ENCODE measurements around the gene EVI2B. TPM values are rescaled to one million over a fixed set of nuclear protein-coding genes. Genes with fewer than 3 reads are reported as not detected.

EVI2B gene
- total and polyA plus RNA-seq, 2 of the 4 experiments (the other 2 are of a cell fraction), result under 0.01 to 0.17 TPM

DNA sequence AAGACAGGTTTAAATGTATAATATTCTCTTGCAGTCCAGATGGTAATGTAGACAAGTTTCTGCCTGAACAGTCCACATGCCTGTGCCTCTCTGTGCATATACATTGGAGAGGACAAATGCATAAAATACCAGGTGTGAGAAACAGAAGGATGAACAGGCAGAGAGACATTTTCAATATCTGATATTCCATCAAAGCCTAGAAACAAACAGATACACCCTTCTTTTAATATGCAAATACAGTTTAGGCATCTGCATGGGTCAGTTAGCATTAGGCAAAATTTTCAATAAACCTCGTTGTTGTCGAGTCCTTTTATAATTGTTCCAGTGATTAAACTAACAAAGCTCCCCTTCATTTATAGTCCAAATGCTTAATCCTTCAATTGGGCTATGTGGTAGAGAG lies 17.7 kb downstream of the EVI2B start:
- no peak overlapping the region for H2AFZ ChIP-seq (replicated peaks; ENCODE audit: low read length, poor library complexity)
- no peaks in the 10 kb centered on the region; the same call in 1 of the 2 replicates for H4K20me1 ChIP-seq (ENCODE audit: insufficient read depth, low read length)
- H3K27ac ChIP-seq (ENCODE audit: insufficient read depth, low read length), result no peak overlapping the region
- BruUV-seq (replicated peaks), result no TSS peak
- no peak overlapping the region for H2BK120ac ChIP-seq (ENCODE audit: low read depth, low read length)
- H2AK5ac ChIP-seq (ENCODE audit: low read depth, low read length), result no peak overlapping the region
- no peak overlapping the region for H3K23ac ChIP-seq (ENCODE audit: low read depth, low read length)
- no CpG with 5 or more reads among the region's 2 CpGs for WGBS, 2 experiments (ENCODE audit: extremely low coverage in 2 of 2, insufficient read length in 1 of 2)
- no peak overlapping the region for H4K5ac ChIP-seq (ENCODE audit: low read depth, low read length)
- H3K9me1 ChIP-seq (ENCODE audit: insufficient read depth, low read length), result no peaks in the 10 kb centered on the region; the same call in 1 of the 2 replicates
- ChIA-PET CTCF (no interaction called here), POLR2A (ENCODE audit: unreplicated experiment) (no interaction called here)
- no peak overlapping the region for H3K56ac ChIP-seq (ENCODE audit: extremely low read depth, insufficient read depth, low read length)
- intact Hi-C loops (cut with micrococcal nuclease), result no loop called here
- no peak overlapping the region for H3K4me3 ChIP-seq (ENCODE audit: insufficient read depth, low read depth, low read length)
- H3K9me3 ChIP-seq (ENCODE audit: control insufficient read depth, insufficient read depth, low read length), result no peaks in the 10 kb centered on the region
- H3K36me3 ChIP-seq (ENCODE audit: control insufficient read depth, insufficient read depth, low read length), result no peaks in the 10 kb centered on the region; the same call in 1 of the 2 replicates
- no peak overlapping the region for H2AK9ac ChIP-seq (replicated peaks; ENCODE audit: low read depth, low read length, poor library complexity)
- H3K4me2 ChIP-seq (ENCODE audit: low read depth, low read length), result no peak overlapping the region
- H2BK15ac ChIP-seq (ENCODE audit: low read depth, low read length), result no peak overlapping the region
- dilution Hi-C loops (cut with HindIII; ENCODE audit: low sequenced_read_pairs, unreplicated experiment), result no loop called here
- H3K4ac ChIP-seq (ENCODE audit: low read depth, low read length), result no peak overlapping the region
- no peak overlapping the region for H4K91ac ChIP-seq (ENCODE audit: insufficient read depth, low read depth, low read length)
- H3K27me3 ChIP-seq (ENCODE audit: control insufficient read depth, insufficient read depth, low read length), result no peaks in the 10 kb centered on the region
- no peak overlapping the region for H3K18ac ChIP-seq (ENCODE audit: low read depth, low read length)
- in situ Hi-C loops (cut with MboI; ENCODE audit: low sequenced_read_pairs), result no loop called here
- no peak overlapping the region for H2BK20ac ChIP-seq (ENCODE audit: low read depth, low read length)
- TF ChIP-seq MXI1 (IDR thresholded peaks at IDR 0.05; ENCODE audit: borderline replicate concordance, low read depth, low read length) (no peak), MAFK (IDR thresholded peaks at IDR 0.05; ENCODE audit: low read depth, low read length) (no peak), FOS (IDR thresholded peaks at IDR 0.05; ENCODE audit: low read depth, low read length) (no peak), CEBPB (IDR thresholded peaks at IDR 0.05; ENCODE audit: low read depth, low read length) (no peak), POLR2A (IDR thresholded peaks at IDR 0.05; ENCODE audit: low read depth, low read length) (no peak), BHLHE40 (IDR thresholded peaks at IDR 0.05; ENCODE audit: low read depth, low read length) (no peak)
- TF ChIP-seq, protein P1, sequence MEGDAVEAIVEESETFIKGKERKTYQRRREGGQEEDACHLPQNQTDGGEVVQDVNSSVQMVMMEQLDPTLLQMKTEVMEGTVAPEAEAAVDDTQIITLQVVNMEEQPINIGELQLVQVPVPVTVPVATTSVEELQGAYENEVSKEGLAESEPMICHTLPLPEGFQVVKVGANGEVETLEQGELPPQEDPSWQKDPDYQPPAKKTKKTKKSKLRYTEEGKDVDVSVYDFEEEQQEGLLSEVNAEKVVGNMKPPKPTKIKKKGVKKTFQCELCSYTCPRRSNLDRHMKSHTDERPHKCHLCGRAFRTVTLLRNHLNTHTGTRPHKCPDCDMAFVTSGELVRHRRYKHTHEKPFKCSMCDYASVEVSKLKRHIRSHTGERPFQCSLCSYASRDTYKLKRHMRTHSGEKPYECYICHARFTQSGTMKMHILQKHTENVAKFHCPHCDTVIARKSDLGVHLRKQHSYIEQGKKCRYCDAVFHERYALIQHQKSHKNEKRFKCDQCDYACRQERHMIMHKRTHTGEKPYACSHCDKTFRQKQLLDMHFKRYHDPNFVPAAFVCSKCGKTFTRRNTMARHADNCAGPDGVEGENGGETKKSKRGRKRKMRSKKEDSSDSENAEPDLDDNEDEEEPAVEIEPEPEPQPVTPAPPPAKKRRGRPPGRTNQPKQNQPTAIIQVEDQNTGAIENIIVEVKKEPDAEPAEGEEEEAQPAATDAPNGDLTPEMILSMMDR (conservative IDR thresholded peaks at IDR 0.05; ENCODE audit: low read depth, low read length), result no peak
- TF ChIP-seq, protein P2, sequence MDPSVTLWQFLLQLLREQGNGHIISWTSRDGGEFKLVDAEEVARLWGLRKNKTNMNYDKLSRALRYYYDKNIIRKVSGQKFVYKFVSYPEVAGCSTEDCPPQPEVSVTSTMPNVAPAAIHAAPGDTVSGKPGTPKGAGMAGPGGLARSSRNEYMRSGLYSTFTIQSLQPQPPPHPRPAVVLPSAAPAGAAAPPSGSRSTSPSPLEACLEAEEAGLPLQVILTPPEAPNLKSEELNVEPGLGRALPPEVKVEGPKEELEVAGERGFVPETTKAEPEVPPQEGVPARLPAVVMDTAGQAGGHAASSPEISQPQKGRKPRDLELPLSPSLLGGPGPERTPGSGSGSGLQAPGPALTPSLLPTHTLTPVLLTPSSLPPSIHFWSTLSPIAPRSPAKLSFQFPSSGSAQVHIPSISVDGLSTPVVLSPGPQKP (IDR thresholded peaks at IDR 0.05; ENCODE audit: borderline replicate concordance, low read depth, low read length), result no peak
- H4K8ac ChIP-seq (ENCODE audit: low read depth in 2 of 2, low read length in 2 of 2), result no peak overlapping the region
- no peak overlapping the region for H3K9ac ChIP-seq (ENCODE audit: low read depth, low read length)
- H2BK5ac ChIP-seq (ENCODE audit: low read depth, low read length, poor library complexity, severe bottlenecking), result no peak overlapping the region
- no peak for DNase-seq
- peaks cover 9 to 35% of the 10 kb centered on the region in 2 experiments for H3K79me1 ChIP-seq (ENCODE audit: low read depth in 1 of 2, low read length in 2 of 2)
- no peak overlapping the region for H3K14ac ChIP-seq (replicated peaks; ENCODE audit: low read depth, low read length)
- H3K4me1 ChIP-seq (ENCODE audit: control insufficient read depth, insufficient read depth, low read length), result no peaks in the 10 kb centered on the region
- ATAC-seq (ENCODE audit: low read depth), result no peak
